ENCODE data around the gene UBTF. TPM values are rescaled to one million over a fixed set of nuclear protein-coding genes. Genes with fewer than 3 reads are reported as not detected.

Gene UBTF
- total RNA-seq, 3 donors from 2014 or later, result 50.1 to 65.1 (median 60.6) TPM

DNA sequence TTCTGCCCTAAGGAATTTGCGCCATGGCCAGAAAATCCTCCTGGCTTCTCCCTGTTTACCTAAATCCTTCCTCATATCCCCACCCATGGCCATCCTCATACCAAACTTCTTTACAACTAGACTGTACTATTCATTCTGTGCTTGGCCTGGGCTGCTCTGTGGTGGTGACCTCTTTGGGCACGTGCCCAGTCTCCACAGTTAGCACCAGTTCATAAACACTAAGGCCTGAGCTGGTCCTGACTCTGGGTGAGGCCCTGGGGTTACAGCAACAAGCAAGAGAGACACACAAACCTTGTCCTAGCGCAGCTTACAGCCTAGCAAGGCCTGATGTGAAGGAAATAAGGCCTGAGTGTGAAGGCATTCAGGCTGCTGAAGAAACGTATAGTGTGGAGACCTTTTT is 16.7 kb downstream of the UBTF start:
- Histone ChIP-seq H3K27ac (no peak overlapping the region), H3K36me3 (no peaks in the 10 kb centered on the region), H3K4me1 (peaks cover 0 to 7% of the 10 kb centered on the region in 2 donors), H3K9me3 (no peaks in the 10 kb centered on the region), H3K27me3 (no peaks in the 10 kb centered on the region), H3K4me3 (no peak overlapping the region)
- intact Hi-C loops (cut with DNase I; ENCODE audit: low total_unique reads), result no loop called here
- TF ChIP-seq POLR2A (IDR thresholded peaks at IDR 0.05), result no peak
- no peak for TF ChIP-seq POLR2AphosphoS5 (IDR thresholded peaks at IDR 0.05)
- TF ChIP-seq, protein P1, sequence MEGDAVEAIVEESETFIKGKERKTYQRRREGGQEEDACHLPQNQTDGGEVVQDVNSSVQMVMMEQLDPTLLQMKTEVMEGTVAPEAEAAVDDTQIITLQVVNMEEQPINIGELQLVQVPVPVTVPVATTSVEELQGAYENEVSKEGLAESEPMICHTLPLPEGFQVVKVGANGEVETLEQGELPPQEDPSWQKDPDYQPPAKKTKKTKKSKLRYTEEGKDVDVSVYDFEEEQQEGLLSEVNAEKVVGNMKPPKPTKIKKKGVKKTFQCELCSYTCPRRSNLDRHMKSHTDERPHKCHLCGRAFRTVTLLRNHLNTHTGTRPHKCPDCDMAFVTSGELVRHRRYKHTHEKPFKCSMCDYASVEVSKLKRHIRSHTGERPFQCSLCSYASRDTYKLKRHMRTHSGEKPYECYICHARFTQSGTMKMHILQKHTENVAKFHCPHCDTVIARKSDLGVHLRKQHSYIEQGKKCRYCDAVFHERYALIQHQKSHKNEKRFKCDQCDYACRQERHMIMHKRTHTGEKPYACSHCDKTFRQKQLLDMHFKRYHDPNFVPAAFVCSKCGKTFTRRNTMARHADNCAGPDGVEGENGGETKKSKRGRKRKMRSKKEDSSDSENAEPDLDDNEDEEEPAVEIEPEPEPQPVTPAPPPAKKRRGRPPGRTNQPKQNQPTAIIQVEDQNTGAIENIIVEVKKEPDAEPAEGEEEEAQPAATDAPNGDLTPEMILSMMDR (IDR thresholded peaks at IDR 0.05), result no peak
- no peak for DNase-seq (ENCODE audit: low spot score in 2 of 2)

DNA sequence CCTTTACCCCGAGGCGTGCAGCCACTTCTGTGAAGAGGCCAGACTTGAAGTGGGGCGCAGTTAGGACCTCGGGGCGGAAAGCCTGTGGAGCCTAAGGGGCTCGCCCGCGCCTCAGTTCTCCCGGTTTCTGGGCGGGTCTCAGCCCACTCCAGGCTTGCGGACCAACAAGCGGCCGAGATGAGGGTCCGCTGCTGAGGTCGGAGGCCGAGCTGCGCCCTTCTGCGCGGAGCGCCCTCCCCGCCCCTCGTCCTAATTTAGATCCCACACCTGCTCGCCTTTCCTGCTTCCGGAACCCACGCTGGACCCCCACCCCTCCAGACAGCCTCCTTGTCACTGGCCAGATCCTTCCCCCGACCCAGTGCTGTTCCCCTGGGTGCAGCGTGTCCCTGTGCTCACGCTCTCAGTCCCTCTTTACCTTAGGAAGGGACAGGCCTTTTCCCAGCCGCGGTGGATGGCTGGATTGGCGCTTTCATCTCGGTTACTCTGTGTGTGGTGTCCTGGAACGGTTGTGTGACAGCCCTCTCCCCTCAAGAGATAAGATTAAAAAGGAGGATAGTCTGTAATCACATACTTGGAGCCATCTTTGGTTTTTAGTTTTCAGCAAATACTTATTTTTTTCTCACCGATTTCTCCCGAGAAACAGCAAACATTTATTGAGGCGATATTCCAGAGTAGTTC is 18.9 kb downstream of the UBTF start:
- intact Hi-C loops (cut with DNase I; ENCODE audit: low total_unique reads), result no loop called here
- no peak for TF ChIP-seq POLR2A (IDR thresholded peaks at IDR 0.05)
- peak in 1 of 3 donors; percentile 13 for TF ChIP-seq POLR2AphosphoS5 (IDR thresholded peaks at IDR 0.05)
- Histone ChIP-seq H3K4me1 (peaks cover 0 to 11% of the 10 kb centered on the region in 2 donors), H3K4me3 (peak overlapping the region; percentile 80 to 96 (median 91)), H3K27me3 (no peaks in the 10 kb centered on the region), H3K9me3 (no peaks in the 10 kb centered on the region), H3K36me3 (no peaks in the 10 kb centered on the region), H3K27ac (peak overlapping the region; percentile 96 to 99)
- peak in 1 of 2 donors; percentile 53 for DNase-seq (ENCODE audit: low spot score in 2 of 2)

DNA sequence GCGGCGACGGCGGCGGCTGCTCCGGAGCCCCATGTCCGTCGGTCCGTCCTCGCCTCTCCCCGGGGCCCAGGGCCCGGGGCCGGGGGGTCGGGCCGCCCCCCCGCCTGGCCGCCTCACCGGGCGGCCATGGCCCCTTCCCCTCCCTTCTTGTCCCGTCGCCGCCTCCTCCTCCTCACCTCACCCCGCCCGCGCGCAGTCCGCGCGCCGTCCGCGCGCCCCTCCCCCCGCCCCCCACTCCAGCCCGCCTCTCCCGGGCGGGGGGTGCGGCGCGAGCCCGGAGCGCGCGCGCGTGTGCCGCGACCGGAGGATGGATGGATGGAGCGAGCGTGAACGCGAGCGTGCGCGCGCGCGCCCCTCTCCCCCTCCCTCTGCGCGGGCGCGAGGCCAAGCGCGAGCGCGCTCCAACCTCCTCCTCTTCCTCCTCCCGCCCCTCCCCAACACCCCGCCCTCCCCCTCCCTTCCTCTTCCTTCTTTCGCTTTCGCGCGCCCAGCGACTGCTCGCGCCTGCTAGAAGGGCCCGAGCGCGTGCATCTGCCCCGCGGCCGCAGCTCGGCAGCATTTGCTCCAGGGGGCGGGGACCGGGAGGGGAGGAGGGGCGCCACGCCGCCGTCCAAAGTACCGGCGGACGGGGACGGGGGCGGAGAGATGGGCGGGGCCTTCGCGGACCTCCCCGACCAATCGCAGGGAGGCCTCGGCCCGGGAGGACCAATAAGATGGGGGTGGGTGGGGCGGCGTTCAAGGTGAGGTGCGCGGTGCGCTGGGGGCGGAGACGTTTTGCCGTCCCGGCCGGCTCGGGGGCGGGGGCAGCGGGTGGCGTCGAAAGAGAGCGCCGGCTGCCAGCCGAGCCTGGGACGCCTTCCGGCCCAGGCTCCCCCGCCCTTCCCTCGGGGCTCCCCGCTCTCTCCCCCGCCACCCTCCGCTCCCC is 19.7 kb downstream of the UBTF start, which contains the start of gene ATXN7L3:
ATXN7L3 (minus strand) TSS at position 332 of the 925 bp plus-strand sequence. CDS start 1,814 bp downstream, outside the sequence.
- Histone ChIP-seq H3K27me3 (no peaks in the 10 kb centered on the region), H3K27ac (peak within 1 kb of the TSS; percentile 96 to 99), H3K4me1 (peaks cover 0 to 11% of the 10 kb centered on the region in 2 donors), H3K36me3 (peaks cover 2% of the 10 kb centered on the region), H3K4me3 (peak within 1 kb of the TSS; percentile 80 to 96 (median 91)), H3K9me3 (no peaks in the 10 kb centered on the region)
- peak; percentile 99 to 100 for DNase-seq (ENCODE audit: low spot score in 2 of 2)
- intact Hi-C loops (cut with DNase I; ENCODE audit: low total_unique reads), result no loop called here
- TF ChIP-seq, protein P1 (IDR thresholded peaks at IDR 0.05), result no peak
- TF ChIP-seq POLR2AphosphoS5 (IDR thresholded peaks at IDR 0.05), result peak in 1 of 3 donors; percentile 66

DNA sequence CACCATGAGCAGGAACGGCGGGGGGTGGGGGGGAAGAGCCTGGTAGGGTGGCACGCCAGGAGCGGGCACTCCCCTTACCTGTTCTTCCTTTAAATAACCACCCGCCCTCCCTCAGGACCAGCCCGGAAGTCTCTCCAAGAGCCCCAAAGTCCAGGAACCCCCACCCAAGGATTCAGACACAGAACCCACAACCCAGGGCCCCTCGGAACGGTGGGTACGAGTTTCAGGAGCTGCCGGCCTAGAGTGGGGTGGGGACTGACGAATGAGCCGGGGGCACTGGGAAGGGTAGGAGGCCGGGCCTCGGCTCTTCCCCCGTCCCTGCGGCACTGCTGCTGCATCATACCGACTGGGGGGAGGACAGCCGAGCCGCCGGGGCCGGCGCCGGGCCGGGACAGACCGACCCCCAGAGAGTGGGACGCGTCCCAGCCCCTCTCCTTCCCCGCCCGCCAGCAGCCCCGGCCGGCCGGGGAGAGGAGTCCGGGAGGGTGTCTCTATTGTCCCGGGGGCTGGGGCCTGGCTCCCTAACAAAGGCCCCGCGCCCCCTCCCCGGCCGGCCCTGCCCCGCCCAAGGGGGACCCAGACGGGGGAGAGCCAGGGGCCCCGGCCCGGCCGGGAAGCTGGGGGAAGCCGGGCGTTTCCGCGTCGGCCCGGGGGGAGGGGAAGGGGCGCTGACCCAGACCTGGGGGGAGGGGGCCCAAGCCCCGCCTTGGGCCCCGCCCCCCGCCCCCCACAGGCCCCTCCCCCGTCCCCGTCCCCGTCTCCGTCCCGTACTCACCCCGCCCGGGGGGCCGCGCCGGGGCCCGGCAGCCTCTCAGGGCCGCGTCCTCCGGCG is 20.5 kb downstream of the UBTF start:
- Histone ChIP-seq H3K4me1 (peaks cover 0 to 11% of the 10 kb centered on the region in 2 donors), H3K4me3 (peak overlapping the region; percentile 80 to 96 (median 91)), H3K36me3 (peaks cover 10% of the 10 kb centered on the region), H3K9me3 (no peaks in the 10 kb centered on the region), H3K27me3 (no peaks in the 10 kb centered on the region), H3K27ac (peak overlapping the region; percentile 96 to 99)
- intact Hi-C loops (cut with DNase I; ENCODE audit: low total_unique reads), result no loop called here
- peak; percentile 54 to 64 for DNase-seq (ENCODE audit: low spot score in 2 of 2)
- TF ChIP-seq, protein P1 (IDR thresholded peaks at IDR 0.05), result no peak
- no peak for TF ChIP-seq POLR2AphosphoS5 (IDR thresholded peaks at IDR 0.05)
- no peak for TF ChIP-seq POLR2A (IDR thresholded peaks at IDR 0.05)

Data from breast epithelium (tissue), 4 donors.